ENCODE data around the gene RRBP1. TPM values are rescaled to one million over a fixed set of nuclear protein-coding genes. Genes with fewer than 3 reads are reported as not detected.
"Not testable (repeated sequence)": the region's sequence is repeated elsewhere in the genome, so short reads cannot be mapped to it uniquely, and the experiment has no call there.

RRBP1 gene
- total and polyA plus RNA-seq, 2 donors (not counting 3 experiments of a cell fraction or from before 2014, with no cell fraction given) = 50.3 to 236 TPM

- Histone ChIP-seq H3K27me3 (ENCODE audit: control insufficient read depth in 2 of 2, insufficient read depth in 2 of 2, low read length in 2 of 2) (peaks cover 2% of the 10 kb centered on the region in 2 experiments), H3K4me1 (ENCODE audit: control insufficient read depth, extremely low read depth, insufficient read depth, low read length) (no peaks in the 10 kb centered on the region), H2AFZ (ENCODE audit: low read depth, low read length) (no peak overlapping the region), H3K27ac (ENCODE audit: insufficient read depth, low read depth, low read length) (no peak overlapping the region), H3K9me3 (replicated peaks; ENCODE audit: control insufficient read depth, insufficient read depth, low read length) (no peaks in the 10 kb centered on the region), H3K36me3 (ENCODE audit: control insufficient read depth in 2 of 2, extremely low read depth in 1 of 2, insufficient read depth in 2 of 2, low read length in 2 of 2) (no peaks in the 10 kb centered on the region), H3K79me2 (ENCODE audit: control insufficient read depth, insufficient read depth, low read length) (no peaks in the 10 kb centered on the region), H3K4me2 (ENCODE audit: insufficient read depth, low read length) (no peak overlapping the region), H3K4me3 (replicated peaks in 1 of 3; ENCODE audit: insufficient read depth in 1 of 3, low read depth in 1 of 3, low read length in 3 of 3) (no peak overlapping the region), H3K9me1 (replicated peaks; ENCODE audit: control insufficient read depth, extremely low read depth, insufficient read depth, low read length) (no peaks in the 10 kb centered on the region), H4K20me1 (replicated peaks; ENCODE audit: control insufficient read depth, extremely low read depth, insufficient read depth, low read length) (no peaks in the 10 kb centered on the region), H3K9ac (replicated peaks; ENCODE audit: extremely low read depth, insufficient read depth, low read length) (no peak overlapping the region)
- CTCF ChIA-PET = interaction anchor here (1.3 kb wide), 1 partner anchor 187 kb away, joined by 5 read pairs; no protein-coding TSS in a partner anchor
- POLR2A ChIA-PET = no interaction called here
- BruUV-seq (replicated peaks) = no TSS peak
- DNase-seq (ENCODE audit: low read depth, low spot score) (no peak), FAIRE-seq (no peak)
- no peak for TF ChIP-seq MYC (IDR thresholded peaks at IDR 0.05; ENCODE audit: low read depth, low read length)
- no peak for TF ChIP-seq FOS (IDR thresholded peaks at IDR 0.05; ENCODE audit: borderline replicate concordance, insufficient read depth, low read length)
- intact Hi-C loops (cut with micrococcal nuclease) (no loop called here), dilution Hi-C loops (cut with MboI; ENCODE audit: extremely low pct_ligation_motif_present, low sequenced_read_pairs) (no loop called here)
These were observed 26.8 kb upstream of the RRBP1 start for GRCh38 chr20:17708675-17709360.

GRCh38 chr20:17707951-17708350 lies 25.9 kb upstream of the RRBP1 start:
- dilution Hi-C loops (cut with MboI; ENCODE audit: extremely low pct_ligation_motif_present, low sequenced_read_pairs); POLR2A ChIA-PET; H3K9me1 ChIP-seq (replicated peaks; ENCODE audit: control insufficient read depth, extremely low read depth, insufficient read depth, low read length); H3K4me3 ChIP-seq (replicated peaks in 1 of 3; ENCODE audit: insufficient read depth in 1 of 3, low read depth in 1 of 3, low read length in 3 of 3); FAIRE-seq; DNase-seq (ENCODE audit: low read depth, low spot score); H3K27me3 ChIP-seq (ENCODE audit: control insufficient read depth in 2 of 2, insufficient read depth in 2 of 2, low read length in 2 of 2); H4K20me1 ChIP-seq (replicated peaks; ENCODE audit: control insufficient read depth, extremely low read depth, insufficient read depth, low read length); H3K79me2 ChIP-seq (ENCODE audit: control insufficient read depth, insufficient read depth, low read length); H3K4me1 ChIP-seq (ENCODE audit: control insufficient read depth, extremely low read depth, insufficient read depth, low read length); BruUV-seq (replicated peaks); CTCF ChIA-PET; intact Hi-C loops (cut with micrococcal nuclease); H3K4me2 ChIP-seq (ENCODE audit: insufficient read depth, low read length); H2AFZ ChIP-seq (ENCODE audit: low read depth, low read length); H3K9ac ChIP-seq (replicated peaks; ENCODE audit: extremely low read depth, insufficient read depth, low read length); H3K36me3 ChIP-seq (ENCODE audit: control insufficient read depth in 2 of 2, extremely low read depth in 1 of 2, insufficient read depth in 2 of 2, low read length in 2 of 2); H3K9me3 ChIP-seq (replicated peaks; ENCODE audit: control insufficient read depth, insufficient read depth, low read length); H3K27ac ChIP-seq (ENCODE audit: insufficient read depth, low read depth, low read length): not testable (repeated sequence)
